AG04449 (cell line): Measurements from ENCODE around the gene SLC66A1.

ENCODE experiments used
- CTCF ChIA-PET: fragments of 350-600 bp; formaldehyde crosslinking; extraction: SDS; loops from one replicate; lab custom pipeline; 2021; ENCODE audit warnings: antibody characterized with exemption; lab: Yijun Ruan, JAX
- POLR2A ChIA-PET: fragments of 400-600, 350-600 bp; formaldehyde crosslinking; extraction: SDS; loops from one replicate; lab custom pipeline; 2020; ENCODE audit warnings: antibody characterized with exemption, inconsistent platforms; lab: Yijun Ruan, JAX
- DNase-seq: peaks from one replicate; pipeline ENCODE4 v3.0.0-alpha.2; 2010; ENCODE audit warnings: low read depth, low spot score
- H3K4me3 ChIP-seq: 2 replicates; pipeline ENCODE4 v1.5.1; 2011; ENCODE audit warnings: low read depth, mild to moderate bottlenecking, control low read depth, low read length
- CTCF ChIP-seq: IDR thresholded peaks from one replicate; pipeline ENCODE4 v1.5.1; 2011; ENCODE audit warnings: mild to moderate bottlenecking, moderate library complexity, low read length, control low read depth, inconsistent platforms; ENCODE audit not compliant: insufficient read depth; ENCODE audit errors: missing control alignments

Gene SLC66A1

GRCh38 chr1:19367584-19368041, 55.5 kb downstream of the SLC66A1 start:
- POLR2A ChIA-PET, result no interaction called here
- CTCF ChIA-PET, result interaction anchor here (0.7 to 1.6 kb wide), 4 partner anchors 10 to 294 kb away, joined by 3 to 4 read pairs (median 4); no protein-coding TSS in a partner anchor
- TF ChIP-seq CTCF, result no peak
- H3K4me3 ChIP-seq, result no peak overlapping the region
- DNase-seq, result no peak

GRCh38 chr1:19368050-19368449, 55.9 kb downstream of the SLC66A1 start:
- DNase-seq, result no peak
- ChIA-PET POLR2A (no interaction called here), CTCF (interaction anchor here (1.6 kb wide), 1 partner anchor 21 kb away, joined by 4 read pairs; no protein-coding TSS in a partner anchor)
- no peak for TF ChIP-seq CTCF
- no peak overlapping the region for H3K4me3 ChIP-seq

GRCh38 chr1:19368964-19369363, 56.8 kb downstream of the SLC66A1 start:
- no peak for DNase-seq

DNA sequence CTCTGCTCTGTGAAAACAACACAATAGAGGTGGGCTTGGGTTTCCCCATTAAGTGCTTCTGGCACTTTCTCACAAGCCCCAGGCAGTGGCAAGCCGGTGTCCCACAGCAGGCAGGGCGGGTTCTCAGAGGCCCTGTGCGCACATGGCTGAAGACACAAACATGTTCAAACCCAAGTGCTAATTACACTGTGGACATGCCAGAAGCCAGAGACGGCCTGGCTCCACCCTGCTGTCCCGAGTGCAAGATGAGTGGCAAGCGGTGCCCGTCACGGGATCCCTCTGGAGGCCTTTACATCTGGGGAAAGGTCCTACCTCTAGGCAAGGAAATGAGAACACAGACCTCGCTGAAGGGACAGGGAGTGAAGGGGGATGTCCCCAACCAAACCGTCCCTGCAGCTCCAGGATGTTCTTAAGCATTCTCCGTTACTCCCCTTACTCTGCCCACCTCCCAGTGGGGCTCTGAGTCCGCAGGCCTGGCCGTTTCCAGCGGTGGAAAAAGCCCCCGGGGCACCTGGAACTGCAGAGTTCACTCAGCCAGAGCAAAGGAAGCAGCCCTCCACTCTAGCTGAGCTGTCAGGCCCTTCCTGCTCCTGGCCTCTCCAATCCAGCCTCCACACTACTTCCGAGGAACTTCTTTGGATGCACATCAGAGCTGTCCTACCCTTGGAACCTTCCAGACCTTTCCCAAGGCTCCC, 57.4 kb downstream of the SLC66A1 start:
- ChIA-PET POLR2A (no interaction called here), CTCF (interaction anchor here (1.4 kb wide), 1 partner anchor 283 kb away, joined by 4 read pairs; no protein-coding TSS in a partner anchor)
- H3K4me3 ChIP-seq, result no peak overlapping the region
- TF ChIP-seq CTCF, result no peak
- no peak for DNase-seq

More at GRCh38 chr1:19368964-19369363, 56.8 kb downstream of the SLC66A1 start:
- no peak overlapping the region for H3K4me3 ChIP-seq
- POLR2A ChIA-PET, result no interaction called here
- no peak for TF ChIP-seq CTCF
- CTCF ChIA-PET, result interaction anchor here (1.4 kb wide), 1 partner anchor 284 kb away, joined by 4 read pairs; no protein-coding TSS in a partner anchor

GRCh38 chr1:19370453-19371170, 58.5 kb downstream of the SLC66A1 start:
- ChIA-PET CTCF (interaction anchor here (1.4 kb wide), 1 partner anchor 282 kb away, joined by 4 read pairs; no protein-coding TSS in a partner anchor), POLR2A (no interaction called here)
- DNase-seq, result no peak
- no peak for TF ChIP-seq CTCF
- no peak overlapping the region for H3K4me3 ChIP-seq
